Testis (tissue), 2 donors: ENCODE data around the gene ISYNA1.

Source experiments
- POLR2A ChIP-seq: fragments of 450-650 bp; IDR thresholded peaks from one replicate; pipeline ENCODE4 v1.6.1; 2017; ENCODE audit warnings: antibody characterized with exemption, mild to moderate bottlenecking, moderate library complexity
- TF ChIP-seq, protein P1 (sequence below), 3 experiments: fragments of 450-650 bp in 2 of 3; fragments of 200-600 bp in 1 of 3; sonication (generic) in 1 of 3; IDR thresholded peaks; one replicate each; pipeline ENCODE4 v1.5.1; 2016 to 2019; ENCODE audit warnings: antibody characterized with exemption in 3 of 3, mild to moderate bottlenecking in 2 of 3, moderate library complexity in 1 of 3

DNA sequence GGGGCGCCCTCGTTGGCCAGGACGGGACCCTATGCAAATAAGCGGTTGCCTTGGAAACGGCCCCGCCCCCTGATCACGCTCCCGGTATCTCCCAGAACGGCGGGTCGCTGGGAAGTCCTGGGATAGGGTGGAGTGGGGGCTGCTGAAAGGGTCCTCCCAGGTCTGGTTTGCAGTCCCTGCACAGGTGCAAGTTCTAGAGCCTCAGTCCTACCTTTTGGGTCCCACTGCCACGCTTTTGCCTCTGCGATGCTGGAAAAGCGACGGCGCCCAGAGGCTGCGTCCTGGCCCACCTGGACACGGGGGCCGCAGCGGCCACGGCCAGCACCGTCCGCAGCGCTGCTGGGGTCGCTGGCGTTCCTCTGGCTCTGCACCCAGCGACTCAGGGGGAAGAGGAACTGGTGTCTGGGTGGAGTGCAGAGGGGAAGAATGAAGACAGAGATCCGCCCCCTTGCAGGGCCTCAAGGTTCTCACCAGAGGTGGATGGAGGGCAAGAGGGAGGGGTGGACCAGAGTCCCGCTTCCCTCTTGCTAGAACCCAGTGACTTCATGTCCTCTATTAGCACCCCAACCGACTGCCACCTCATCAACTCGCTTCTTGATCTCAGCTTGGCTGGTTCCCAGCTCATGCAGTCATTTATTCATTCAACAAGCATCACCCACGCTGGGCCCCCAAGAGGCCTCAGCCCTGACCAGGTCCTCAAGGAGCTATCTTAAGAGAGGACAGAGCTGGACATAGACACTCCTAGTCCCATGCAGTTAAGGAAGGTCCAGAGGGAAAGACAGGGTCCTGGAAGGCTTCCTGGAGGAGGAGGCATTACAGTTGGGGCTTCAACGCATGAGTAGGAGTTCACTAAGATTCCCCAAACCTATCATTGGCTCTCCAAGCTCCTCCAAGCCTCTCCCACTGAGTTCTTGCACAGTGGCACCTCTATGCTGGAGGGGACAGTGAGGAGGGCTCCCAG lies 40.4 kb downstream of the ISYNA1 start, which contains the start of gene LRRC25:
- TF ChIP-seq, protein P1, sequence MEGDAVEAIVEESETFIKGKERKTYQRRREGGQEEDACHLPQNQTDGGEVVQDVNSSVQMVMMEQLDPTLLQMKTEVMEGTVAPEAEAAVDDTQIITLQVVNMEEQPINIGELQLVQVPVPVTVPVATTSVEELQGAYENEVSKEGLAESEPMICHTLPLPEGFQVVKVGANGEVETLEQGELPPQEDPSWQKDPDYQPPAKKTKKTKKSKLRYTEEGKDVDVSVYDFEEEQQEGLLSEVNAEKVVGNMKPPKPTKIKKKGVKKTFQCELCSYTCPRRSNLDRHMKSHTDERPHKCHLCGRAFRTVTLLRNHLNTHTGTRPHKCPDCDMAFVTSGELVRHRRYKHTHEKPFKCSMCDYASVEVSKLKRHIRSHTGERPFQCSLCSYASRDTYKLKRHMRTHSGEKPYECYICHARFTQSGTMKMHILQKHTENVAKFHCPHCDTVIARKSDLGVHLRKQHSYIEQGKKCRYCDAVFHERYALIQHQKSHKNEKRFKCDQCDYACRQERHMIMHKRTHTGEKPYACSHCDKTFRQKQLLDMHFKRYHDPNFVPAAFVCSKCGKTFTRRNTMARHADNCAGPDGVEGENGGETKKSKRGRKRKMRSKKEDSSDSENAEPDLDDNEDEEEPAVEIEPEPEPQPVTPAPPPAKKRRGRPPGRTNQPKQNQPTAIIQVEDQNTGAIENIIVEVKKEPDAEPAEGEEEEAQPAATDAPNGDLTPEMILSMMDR (IDR thresholded peaks at IDR 0.05) = no peak
- no peak for TF ChIP-seq POLR2A
